Spinal cord (tissue), 10 donors: ENCODE measurements around the gene PRKAR2B. TPM values are rescaled to one million over a fixed set of nuclear protein-coding genes. Genes with fewer than 3 reads are reported as not detected.
"Not testable (repeated sequence)": the region's sequence is repeated elsewhere in the genome, so short reads cannot be mapped to it uniquely, and the experiment has no call there.

ENCODE experiments used
- DNase-seq, 6 donors: peaks; one replicate each; pipeline versions ENCODE4 v3.0.0 to v3.0.0-alpha.2; 2013 to 2015; ENCODE audit warnings: low spot score in 6 of 6, low read depth in 4 of 6
- H3K27ac ChIP-seq: one replicate; pipeline ENCODE4 v1.5.1; 2013; ENCODE audit warnings: low read depth, low read length, control low read depth
- H3K27me3 ChIP-seq: one replicate; pipeline ENCODE4 v1.6.1; 2013; ENCODE audit warnings: low read length; ENCODE audit not compliant: control insufficient read depth, insufficient read depth
- H3K36me3 ChIP-seq: one replicate; pipeline ENCODE4 v1.6.1; 2013; ENCODE audit warnings: low read length; ENCODE audit not compliant: control insufficient read depth, insufficient read depth
- H3K4me1 ChIP-seq: one replicate; pipeline ENCODE4 v1.6.1; 2013; ENCODE audit warnings: low read length; ENCODE audit not compliant: control insufficient read depth, insufficient read depth
- H3K4me3 ChIP-seq: one replicate; pipeline ENCODE4 v1.5.1; 2013; ENCODE audit warnings: low read depth, low read length, control low read depth
- H3K9me3 ChIP-seq: one replicate; pipeline ENCODE4 v1.6.1; 2013; ENCODE audit warnings: low read length; ENCODE audit not compliant: control insufficient read depth, insufficient read depth
- WGBS: methylation state at CpG from one replicate; pipeline ENCODE4 v1.1.5; 2013; ENCODE audit warnings: missing lambda C conversion rate; ENCODE audit not compliant: insufficient coverage; 5-methylcytosine and 5-hydroxymethylcytosine counted together
- polyA plus RNA-seq, 2 donors: library from polyadenylated mRNA; unstranded; fragments of 120-200 nt; gene quantifications; one replicate each; pipeline ENCODE4 v1.2.1, GENCODE V29; 2013; ENCODE audit not compliant: insufficient read length in 2 of 2
- total RNA-seq, 2 donors: library from RNA; depleted of rRNA in 1 of 2; stranded (reverse); fragments of 120-200 nt in 1 of 2; fragments of >200 nt in 1 of 2; gene quantifications; one replicate each; pipeline versions ENCODE4 v1.2.3 to v1.2.4, GENCODE V29; 2013 to 2014
- donor health status: healthy.

PRKAR2B gene
- total and polyA plus RNA-seq, 4 donors, result 22.2 to 96.0 (median 70.9) TPM

DNA sequence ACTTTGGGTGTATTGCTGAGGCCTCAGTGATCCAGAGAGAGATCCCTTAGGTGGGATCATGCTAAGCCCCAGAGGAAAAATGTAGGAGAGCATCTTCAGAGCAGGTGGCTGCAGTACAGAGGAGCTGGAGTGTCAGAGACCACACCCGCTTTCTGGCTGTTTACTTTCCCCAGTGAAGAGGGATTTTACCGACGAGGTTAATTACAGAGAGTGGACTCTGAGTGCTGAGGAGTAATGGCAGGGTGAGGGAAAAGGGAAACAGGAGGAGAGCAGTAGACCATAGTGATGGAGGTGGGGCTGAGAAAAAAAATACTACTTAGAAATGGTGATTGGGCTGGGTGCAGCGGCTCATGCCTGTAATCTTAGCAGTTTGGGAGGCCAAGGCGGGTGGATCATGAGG is 81.0 kb downstream of the PRKAR2B start:
- H3K4me1 ChIP-seq, result no peaks in the 10 kb centered on the region
- WGBS, result 78% methylated on average over 5 of the region's 5 CpGs

GRCh38 chr7:107128217-107128616 is 83.7 kb downstream of the PRKAR2B start:
- no peaks in the 10 kb centered on the region for H3K9me3 ChIP-seq
- no peaks in the 10 kb centered on the region for H3K36me3 ChIP-seq
- H3K27ac ChIP-seq, result no peak overlapping the region
- WGBS, result 83% methylated on average over 1 of the region's 2 CpGs
- no peak for DNase-seq
- no peaks in the 10 kb centered on the region for H3K27me3 ChIP-seq
- no peaks in the 10 kb centered on the region for H3K4me1 ChIP-seq
- H3K4me3 ChIP-seq, result no peak overlapping the region

More for the DNA sequence above, 81.0 kb downstream of the PRKAR2B start:
- DNase-seq, result no peak
- no peaks in the 10 kb centered on the region for H3K27me3 ChIP-seq
- no peaks in the 10 kb centered on the region for H3K36me3 ChIP-seq
- H3K9me3 ChIP-seq, result no peaks in the 10 kb centered on the region
- H3K4me3 ChIP-seq, result no peak overlapping the region
- no peak overlapping the region for H3K27ac ChIP-seq

- Histone ChIP-seq H3K36me3 (no peaks in the 10 kb centered on the region), H3K27ac (no peak overlapping the region), H3K9me3 (no peaks in the 10 kb centered on the region), H3K27me3 (no peaks in the 10 kb centered on the region), H3K4me1 (no peaks in the 10 kb centered on the region), H3K4me3 (no peak overlapping the region)
- no peak for DNase-seq
- no CpG with 5 or more reads among the region's 3 CpGs for WGBS
These were observed 84.2 kb downstream of the PRKAR2B start for GRCh38 chr7:107128748-107129147.

- Histone ChIP-seq H3K36me3 (no peaks in the 10 kb centered on the region), H3K27me3 (no peaks in the 10 kb centered on the region), H3K9me3 (peaks cover 1% of the 10 kb centered on the region), H3K4me3 (no peak overlapping the region), H3K27ac (no peak overlapping the region), H3K4me1 (no peaks in the 10 kb centered on the region)
- no CpG with 5 or more reads among the region's 6 CpGs for WGBS
- no peak for DNase-seq
These were observed 86.1 kb downstream of the PRKAR2B start for GRCh38 chr7:107130487-107131220.

- peak in 2 of 6 donors; percentile 38 to 71 for DNase-seq
- no peaks in the 10 kb centered on the region for H3K4me1 ChIP-seq
- peaks cover 3% of the 10 kb centered on the region for H3K9me3 ChIP-seq
- H3K27me3 ChIP-seq, result no peaks in the 10 kb centered on the region
- H3K4me3 ChIP-seq, result no peak overlapping the region
- no peaks in the 10 kb centered on the region for H3K36me3 ChIP-seq
- H3K27ac ChIP-seq, result no peak overlapping the region
- WGBS, result 40% methylated on average over 1 of the region's 2 CpGs
These were observed 88.9 kb downstream of the PRKAR2B start for GRCh38 chr7:107133396-107133795.

DNA sequence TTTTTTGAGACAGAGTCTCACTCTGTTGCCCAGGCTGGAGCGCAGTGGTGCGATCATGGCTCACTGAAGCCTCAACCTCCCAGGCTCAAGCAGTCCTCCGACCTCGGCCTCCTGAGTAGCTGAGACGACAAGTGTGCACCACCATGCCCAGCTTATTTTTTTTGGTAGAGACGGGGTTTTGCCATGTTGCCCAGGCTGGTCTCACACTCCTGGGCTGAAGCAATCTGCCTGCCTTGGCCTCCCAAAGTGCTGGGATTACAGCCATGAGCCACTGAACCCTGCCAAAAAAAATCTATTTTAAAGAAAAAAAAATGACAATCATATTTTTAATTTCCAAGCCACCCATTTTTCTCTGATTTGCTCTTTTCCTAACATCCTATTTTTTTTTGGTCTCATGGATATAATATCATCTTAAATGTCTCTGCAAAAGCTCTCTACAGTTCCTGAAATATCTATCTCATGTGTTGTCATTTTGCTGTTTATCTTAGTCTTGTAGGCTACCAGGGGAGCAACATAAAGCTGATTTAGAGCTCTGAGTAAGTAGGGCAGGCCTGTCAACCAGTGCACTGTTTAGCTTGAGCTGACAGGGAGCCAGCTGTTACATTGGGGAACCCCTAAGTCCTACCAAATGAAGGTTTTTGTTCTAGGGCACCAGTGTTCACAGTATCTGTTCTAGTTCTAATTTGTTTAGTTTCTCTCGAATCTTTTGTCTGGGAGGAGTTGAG is 94.4 kb downstream of the PRKAR2B start:
- H3K27me3 ChIP-seq, result no peaks in the 10 kb centered on the region
- H3K4me3 ChIP-seq, result no peak overlapping the region
- peak in 2 of 6 donors; percentile 41 to 75 for DNase-seq
- 87% methylated on average over 7 of the region's 7 CpGs for WGBS
- no peaks in the 10 kb centered on the region for H3K36me3 ChIP-seq
- no peak overlapping the region for H3K27ac ChIP-seq
- H3K4me1 ChIP-seq, result peaks cover 3% of the 10 kb centered on the region
- peaks cover 3% of the 10 kb centered on the region for H3K9me3 ChIP-seq

DNA sequence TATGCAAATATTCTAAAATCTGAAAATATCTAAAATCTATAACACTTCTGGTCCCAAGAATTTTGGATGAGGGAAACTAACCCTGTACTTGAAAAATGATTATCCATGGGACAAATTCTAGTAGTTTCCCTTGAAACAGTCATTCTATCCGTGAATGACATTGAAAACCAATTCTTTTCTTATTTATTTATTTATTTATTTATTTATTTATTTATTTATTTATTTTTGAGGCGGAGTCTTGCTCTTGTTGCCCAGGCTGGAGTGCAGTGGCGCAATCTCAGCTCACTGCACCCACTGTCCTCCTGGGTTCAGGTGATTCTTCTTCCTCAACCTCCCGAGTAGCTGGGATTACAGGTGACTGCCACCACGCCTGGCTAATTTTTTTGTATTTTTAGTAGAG is 99.4 kb downstream of the PRKAR2B start:
- DNase-seq, H3K9me3 ChIP-seq, H3K4me3 ChIP-seq, H3K27me3 ChIP-seq, H3K4me1 ChIP-seq, H3K27ac ChIP-seq, H3K36me3 ChIP-seq: not testable (repeated sequence)
- 100% methylated on average over 2 of the region's 5 CpGs for WGBS

- DNase-seq, result no peak
- Histone ChIP-seq H3K27ac (no peak overlapping the region), H3K36me3 (no peaks in the 10 kb centered on the region), H3K4me1 (no peaks in the 10 kb centered on the region), H3K4me3 (no peak overlapping the region), H3K27me3 (no peaks in the 10 kb centered on the region), H3K9me3 (no peaks in the 10 kb centered on the region)
- WGBS, result no CpG with 5 or more reads among the region's 4 CpGs
These were observed 100.7 kb downstream of the PRKAR2B start for GRCh38 chr7:107145067-107145838.

GRCh38 chr7:107147464-107148393 is 103.2 kb downstream of the PRKAR2B start:
- Histone ChIP-seq H3K4me1 (no peaks in the 10 kb centered on the region), H3K27me3 (no peaks in the 10 kb centered on the region), H3K36me3 (no peaks in the 10 kb centered on the region), H3K4me3 (no peak overlapping the region), H3K9me3 (no peaks in the 10 kb centered on the region), H3K27ac (no peak overlapping the region)
- WGBS, result 20% methylated on average over 1 of the region's 3 CpGs
- peak in 3 of 6 donors; percentile 20 to 67 (median 57) for DNase-seq
